H1 (cell line): Measurements from ENCODE around the gene TPRG1L. TPM values are rescaled to one million over a fixed set of nuclear protein-coding genes. Genes with fewer than 3 reads are reported as not detected.

ENCODE experiments used
- CEBPB ChIP-seq: IDR thresholded peaks from 2 replicates; pipeline ENCODE4 v1.6.1; 2012; ENCODE audit warnings: low read depth, low read length
- CHD7 ChIP-seq: fragments of 300-600 bp; sonication (generic); IDR thresholded peaks from 2 replicates; pipeline ENCODE4 v1.7.1; 2012; ENCODE audit warnings: low read length, moderate library complexity, mild to moderate bottlenecking, inconsistent platforms; ENCODE audit not compliant: insufficient replicate concordance
- CTBP2 ChIP-seq: IDR thresholded peaks from 2 replicates; pipeline ENCODE4 v1.7.0; 2011; ENCODE audit warnings: borderline replicate concordance, mild to moderate bottlenecking, moderate library complexity, mixed read lengths, low read length; ENCODE audit not compliant: insufficient read depth, insufficient read length
- MAFK ChIP-seq: IDR thresholded peaks from 2 replicates; pipeline ENCODE4 v1.6.1; 2012; ENCODE audit warnings: low read depth, mild to moderate bottlenecking, improper control_type of control experiment, low read length
- RNF2 ChIP-seq: fragments of 200-900, 300-1000 bp; sonication (generic); IDR thresholded peaks from 2 replicates; pipeline ENCODE4 v1.7.1; 2016; ENCODE audit warnings: borderline replicate concordance, low read depth, mild to moderate bottlenecking, antibody characterized with exemption, low read length; ENCODE audit not compliant: poor library complexity, severe bottlenecking; ENCODE audit errors: missing control alignments
- TAF1 ChIP-seq: IDR thresholded peaks from 2 replicates; pipeline ENCODE4 v1.6.1; 2011; ENCODE audit warnings: mild to moderate bottlenecking, low read depth, low read length
- YY1 ChIP-seq: IDR thresholded peaks from 2 replicates; pipeline ENCODE4 v1.6.1; 2011; ENCODE audit warnings: low read depth, mild to moderate bottlenecking, low read length
- polyA plus RNA-seq, 7 experiments: library from polyadenylated mRNA; depleted of rRNA in 3 of 7; stranded (reverse) in 5 of 7; unstranded in 2 of 7; fragments of >200 nt in 5 of 7; fragments of 200-250 nt in 2 of 7; gene quantifications; 1 replicate in 5 of 7; 2 replicates in 1 of 7; 4 replicates in 1 of 7; pipeline versions ENCODE4 v1.2.1 to v1.2.3, GENCODE V29; 2011 to 2013; ENCODE audit warnings: missing spikeins in 2 of 7, mixed read lengths in 2 of 7
- total RNA-seq: library from RNA; stranded (reverse); fragmentation: NEBNext Ultra II Directional; extraction: Animal tissue kit (Norgen Biotek cat#: 25700); gene quantifications from 2 replicates; pipeline ENCODE4 v1.2.1, GENCODE V29; 2021

Gene TPRG1L
- total and polyA plus RNA-seq, 2 of the 8 experiments (the other 6 are each of a cell fraction or from before 2014, with no cell fraction given) = 21.7 to 22.3 TPM

- no peak for TF ChIP-seq CHD7
- no peak for TF ChIP-seq CTBP2
- TF ChIP-seq CEBPB = no peak
- TF ChIP-seq RNF2 = no peak
- TF ChIP-seq TAF1 = no peak
- no peak for TF ChIP-seq MAFK
- no peak for TF ChIP-seq YY1
Measured at GRCh38 chr1:3585940-3586568, 38.8 kb upstream of the TPRG1L start (continued).
